ENCODE results near the gene ECM2.

The ECM2 gene

DNA sequence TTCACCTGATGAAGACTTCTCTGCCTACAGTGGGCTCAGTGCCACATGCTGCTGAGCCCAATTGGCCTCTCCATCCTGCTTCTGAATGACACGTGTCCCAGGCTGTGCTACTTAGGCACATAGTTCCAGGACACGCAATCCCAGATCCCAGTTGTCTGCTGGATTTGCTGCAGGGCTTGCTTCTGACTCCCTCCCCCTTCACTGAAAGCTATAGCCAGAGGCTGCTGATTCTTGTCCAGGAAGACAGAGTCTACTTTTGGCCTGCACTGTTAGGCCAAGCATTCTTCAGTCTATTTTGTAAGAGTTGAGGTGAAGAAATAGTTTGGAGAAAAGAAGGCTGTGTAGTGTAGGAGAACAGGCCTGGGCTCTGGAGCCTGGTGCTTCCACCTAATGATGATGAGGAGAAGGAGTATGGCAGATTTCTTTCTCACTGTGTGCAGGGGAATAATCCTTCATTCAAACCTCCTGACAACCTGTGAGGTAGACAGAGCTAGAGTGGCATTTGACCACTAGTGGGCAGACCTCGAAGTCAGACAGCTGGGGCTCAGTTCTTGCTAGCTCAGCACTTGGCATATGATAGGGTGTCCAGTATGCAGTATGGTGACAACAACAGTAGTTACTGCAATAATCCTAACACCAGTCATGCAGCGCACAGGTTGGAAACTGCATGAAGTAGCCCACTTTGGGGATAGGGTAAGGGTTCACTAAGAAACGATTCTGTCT, 34.0 kb downstream of the ECM2 start:
- DNase-seq (ENCODE audit: low read depth in 2 of 2, low spot score in 1 of 2) = no peak

DNA sequence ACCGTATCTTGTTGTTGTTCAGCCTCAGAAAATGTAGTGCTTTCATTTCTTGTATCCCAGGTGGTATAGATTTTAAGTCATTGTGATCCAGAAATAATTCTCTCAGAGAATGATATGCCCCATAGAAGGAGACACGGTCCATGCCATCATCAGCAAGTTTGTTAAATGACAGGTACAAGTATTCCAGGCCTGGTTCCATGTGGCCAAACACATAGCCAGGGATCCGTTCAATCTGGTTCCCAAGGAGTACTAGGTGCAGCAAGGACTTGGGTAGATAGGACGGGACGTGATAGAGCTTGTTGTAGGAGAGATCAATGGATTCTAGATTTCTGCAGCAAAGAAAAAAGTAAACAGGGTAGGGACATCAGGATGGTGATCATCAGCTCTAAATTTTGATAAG, 35.1 kb downstream of the ECM2 start:
- DNase-seq (ENCODE audit: low read depth in 2 of 2, low spot score in 1 of 2) = no peak

DNA sequence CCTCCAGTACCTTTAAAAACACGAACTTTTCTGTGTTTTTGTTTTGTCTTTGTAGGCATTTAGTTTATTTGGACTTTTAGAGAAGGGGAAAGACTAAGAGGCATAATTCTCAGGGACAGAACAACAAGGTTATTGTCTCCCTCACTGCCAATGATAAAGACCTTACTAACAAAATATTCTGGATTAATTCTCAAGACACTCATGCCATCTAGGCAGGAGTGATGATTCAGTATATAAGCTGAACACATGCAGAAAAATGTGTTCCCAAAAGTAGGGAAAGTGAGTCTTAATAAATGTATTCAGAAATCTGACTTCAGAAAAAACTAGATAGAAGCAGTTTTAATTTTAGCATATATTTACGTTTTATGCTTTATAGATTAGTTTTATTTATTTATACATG, 36.1 kb downstream of the ECM2 start:
- DNase-seq (ENCODE audit: low read depth in 2 of 2, low spot score in 1 of 2) = no peak

DNA sequence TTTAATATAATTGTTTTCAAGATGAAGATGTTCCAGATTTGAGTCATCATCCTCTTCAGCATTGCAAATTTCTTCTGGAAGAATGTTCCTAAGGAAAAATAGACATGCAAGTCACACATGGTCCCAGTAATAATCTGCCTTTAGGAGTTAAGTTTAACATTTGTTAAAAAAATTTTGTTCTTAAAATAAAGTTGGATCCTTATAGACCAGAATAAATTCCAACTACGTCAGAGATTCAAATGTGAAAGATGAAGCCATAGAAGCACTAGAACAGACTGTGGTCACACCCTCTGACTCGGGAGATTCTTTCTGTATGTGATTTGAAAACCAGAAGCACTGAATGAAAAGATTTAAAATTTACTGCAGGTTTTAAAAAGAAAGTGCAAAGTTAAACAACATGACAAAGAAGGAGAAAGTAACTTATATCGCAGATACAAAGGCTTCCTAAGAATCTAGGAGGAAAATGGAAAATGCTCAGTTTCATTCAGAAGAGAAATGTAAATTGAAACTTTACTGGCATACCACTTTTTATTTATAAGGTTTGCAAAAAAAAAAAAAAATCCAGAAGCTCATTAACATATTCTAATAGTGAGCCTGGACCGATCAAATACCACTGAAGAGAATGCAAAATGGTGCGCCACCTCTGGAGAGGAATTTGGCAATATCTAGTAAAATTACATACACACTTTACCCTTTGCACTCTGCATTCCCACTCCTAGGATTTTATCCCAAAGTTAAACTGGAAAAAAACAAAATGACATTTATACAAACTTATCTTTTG, 39.2 kb downstream of the ECM2 start:
- no peak for DNase-seq (ENCODE audit: low read depth in 2 of 2, low spot score in 1 of 2)

DNA sequence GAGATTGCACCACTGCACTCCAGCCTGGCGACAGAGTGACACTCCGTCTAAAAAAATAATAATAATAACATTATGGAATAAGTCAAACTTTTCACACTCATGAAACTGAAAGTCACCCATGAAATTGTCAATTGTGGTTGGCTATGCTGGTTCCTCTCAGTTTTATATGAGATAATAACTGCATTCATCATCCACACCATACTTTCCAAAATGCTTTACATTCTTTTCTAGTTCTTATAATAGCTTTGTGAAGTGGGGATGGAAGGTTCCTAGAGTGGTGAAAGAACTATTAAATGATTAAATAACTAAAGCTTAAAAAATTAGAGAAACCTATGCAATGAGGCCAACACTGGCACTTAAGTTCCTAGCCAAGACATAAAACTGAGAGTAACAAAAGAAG, 40.9 kb downstream of the ECM2 start:
- DNase-seq (ENCODE audit: low read depth in 2 of 2, low spot score in 1 of 2) = no peak

DNA sequence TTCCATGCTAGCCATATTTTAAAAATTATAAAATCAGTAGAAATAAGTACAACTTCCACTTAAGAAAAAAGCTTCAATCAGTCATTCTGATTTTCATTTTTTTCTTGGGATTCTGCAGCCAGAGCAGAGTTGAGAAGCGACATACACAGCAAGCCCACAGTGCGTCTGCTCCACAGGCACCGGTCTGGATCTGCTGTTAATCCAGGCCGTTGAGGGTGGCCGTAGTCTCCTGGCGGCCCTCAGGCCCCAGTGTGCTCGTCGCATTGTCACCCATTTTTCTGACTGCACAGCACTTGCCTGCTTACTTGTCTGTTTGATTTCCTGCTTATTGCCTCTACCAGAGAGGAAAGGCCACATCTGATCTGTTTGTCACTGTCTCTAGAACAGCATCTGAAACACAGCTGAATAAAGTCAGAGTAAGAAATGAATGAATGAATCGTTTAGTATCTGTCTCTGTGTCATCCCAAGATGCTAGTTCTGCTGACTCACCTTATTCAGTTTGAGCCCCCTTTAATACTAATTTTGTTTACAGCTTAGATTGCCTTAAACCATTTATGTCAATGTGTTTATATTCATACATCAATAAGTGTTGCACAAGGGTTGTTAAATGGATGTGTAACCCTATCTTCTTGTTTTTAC, 41.9 kb downstream of the ECM2 start:
- no peak for DNase-seq (ENCODE audit: low read depth in 2 of 2, low spot score in 1 of 2)

DNA sequence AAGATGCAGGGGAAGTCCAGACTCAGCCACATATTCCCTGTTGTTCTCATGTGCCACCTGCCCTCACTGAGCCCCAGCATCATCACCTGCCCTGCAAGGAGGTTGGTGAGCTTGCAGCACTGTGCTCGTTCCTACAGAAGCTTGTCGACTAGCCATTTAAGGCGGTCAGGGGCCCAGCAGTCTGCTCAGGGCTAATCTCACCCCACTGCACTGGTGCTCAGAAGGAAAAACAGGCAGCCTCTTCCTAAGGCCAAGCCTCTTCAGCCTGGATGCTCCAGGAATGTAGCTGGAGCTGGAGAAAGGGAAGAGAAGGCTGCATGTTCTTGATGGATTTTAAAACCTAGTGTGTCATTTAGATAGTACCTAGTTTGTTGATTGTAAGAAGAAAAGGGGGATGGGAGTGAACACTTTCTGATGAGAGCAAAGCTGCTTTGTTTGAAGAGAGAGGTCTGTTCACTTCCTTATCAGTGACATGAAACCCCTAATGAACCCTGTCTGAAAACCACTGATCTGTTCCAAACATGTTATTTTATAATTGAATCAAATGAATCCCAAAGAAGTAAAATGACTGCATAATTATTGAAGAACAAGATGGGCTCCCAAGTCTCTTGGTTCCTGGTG, 42.9 kb downstream of the ECM2 start:
- no peak for DNase-seq (ENCODE audit: low read depth in 2 of 2, low spot score in 1 of 2)

DNA sequence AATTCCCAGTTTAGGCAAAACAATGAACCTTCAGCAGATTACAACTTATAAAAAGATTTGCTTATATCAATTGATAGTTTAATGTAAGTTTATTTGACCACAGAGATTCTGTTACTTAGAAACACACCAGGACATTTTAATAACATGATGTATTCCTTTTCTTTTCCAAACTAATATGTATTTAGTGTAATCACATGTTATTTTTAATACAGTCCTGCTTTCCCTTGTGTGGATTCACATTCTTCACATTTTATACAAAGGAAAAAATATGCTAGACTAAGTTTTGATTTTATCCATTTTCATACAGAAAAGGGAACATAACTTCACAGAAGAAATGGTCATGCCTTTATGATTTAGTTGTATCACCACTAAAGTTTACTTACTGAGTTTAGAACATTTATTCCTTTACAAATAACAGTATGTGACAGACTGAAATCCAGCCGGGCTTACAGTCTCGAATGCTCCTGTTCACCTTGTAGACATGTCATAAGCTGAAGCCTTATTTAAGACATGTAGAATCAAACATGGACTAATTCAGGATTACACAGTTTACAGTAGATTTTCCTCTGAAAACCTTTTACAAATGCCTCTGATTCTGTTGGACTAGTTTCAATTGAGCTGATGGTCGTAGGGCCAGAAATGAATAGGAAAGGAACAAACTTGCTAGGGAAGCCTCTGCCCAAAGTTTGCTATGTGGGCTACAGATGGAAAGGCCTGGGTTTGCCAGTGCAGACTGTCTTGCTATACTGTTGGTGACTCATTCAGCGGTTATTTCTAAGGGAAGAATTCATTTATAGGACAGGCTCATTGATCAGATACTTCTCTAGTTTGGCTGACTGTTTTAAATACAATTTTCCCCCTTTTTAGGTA, 46.9 kb downstream of the ECM2 start:
- DNase-seq (ENCODE audit: low read depth in 2 of 2, low spot score in 1 of 2) = no peak

DNA sequence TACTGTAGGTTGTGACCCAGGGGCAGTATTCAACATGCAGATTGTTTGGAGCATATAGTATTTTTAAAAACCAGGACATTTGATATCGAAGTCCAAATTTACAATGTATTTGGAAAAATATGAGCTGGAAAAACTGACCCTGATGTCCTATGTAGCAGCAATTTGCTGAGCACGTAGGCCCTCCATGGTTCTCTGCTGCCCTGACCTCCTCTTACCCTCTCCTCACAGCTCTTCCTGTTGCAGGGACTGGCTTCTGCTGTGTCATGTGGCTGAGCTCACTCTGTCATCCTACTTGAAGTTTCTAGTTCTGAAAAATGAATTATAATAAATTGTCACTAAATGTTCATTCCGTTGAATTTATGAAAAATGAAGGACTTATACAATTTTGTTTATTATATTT, 49.4 kb downstream of the ECM2 start:
- DNase-seq (ENCODE audit: low read depth in 2 of 2, low spot score in 1 of 2) = no peak

DNA sequence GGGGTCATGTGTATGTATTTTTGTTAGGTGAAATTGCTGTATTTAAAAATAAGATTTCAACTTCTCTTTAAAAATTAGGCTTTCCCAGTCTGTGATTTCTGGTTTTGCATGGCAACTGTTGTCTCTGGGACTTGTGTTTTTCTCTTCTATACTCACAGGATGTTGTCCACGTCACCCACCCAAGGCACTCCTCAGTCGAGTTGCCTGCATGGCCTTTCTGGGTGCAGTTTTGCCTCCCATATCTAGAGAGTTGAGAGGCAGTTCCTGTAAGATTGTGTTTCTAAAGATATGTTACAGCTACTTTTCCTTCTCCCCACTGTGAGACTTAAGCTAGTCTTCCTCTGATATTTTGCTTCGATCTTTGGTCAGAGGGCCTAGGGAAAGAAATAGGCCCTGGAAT, 51.2 kb downstream of the ECM2 start:
- DNase-seq (ENCODE audit: low read depth in 2 of 2, low spot score in 1 of 2) = no peak

DNA sequence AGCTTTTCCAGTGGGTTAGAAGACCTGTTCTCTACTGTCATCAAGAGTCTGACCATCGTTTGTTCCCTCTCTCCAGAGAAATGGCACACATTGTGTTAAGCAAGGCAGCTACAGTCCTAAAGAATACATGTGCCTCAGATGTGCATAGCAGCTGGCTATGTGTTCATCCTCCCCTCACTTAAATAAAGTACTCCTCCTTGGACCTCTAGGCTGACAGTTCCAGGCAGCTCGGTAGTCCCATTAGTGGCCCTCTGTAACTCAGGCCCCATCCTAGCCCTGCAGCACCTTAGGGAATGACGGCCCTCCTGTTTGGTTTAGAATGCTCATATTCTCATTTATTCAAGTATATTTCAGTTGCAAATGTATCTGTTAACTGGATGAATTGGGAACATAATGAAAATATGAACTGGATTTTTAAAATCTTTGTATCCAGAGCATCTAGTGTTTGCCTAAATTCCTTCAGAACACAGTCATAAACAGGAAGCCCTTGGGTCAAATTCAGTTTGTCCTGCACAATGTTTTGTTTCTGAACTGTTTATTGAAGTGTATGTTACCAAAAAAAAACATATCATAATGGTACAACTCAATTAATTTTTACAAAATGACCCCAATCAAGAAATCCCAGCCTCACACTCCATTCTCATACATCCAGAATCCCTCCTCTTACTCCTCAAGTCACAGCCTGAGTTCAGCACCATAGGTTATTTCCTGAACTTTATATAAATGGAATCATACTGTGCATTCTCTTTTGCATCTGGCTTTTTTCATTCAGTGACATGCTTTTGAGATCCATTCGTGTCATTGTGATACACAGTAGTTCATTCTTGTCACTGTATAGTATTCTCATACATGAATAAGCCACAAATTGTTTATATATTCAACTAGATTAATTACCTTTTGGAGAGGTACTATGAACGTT, 51.9 kb downstream of the ECM2 start:
- no peak for DNase-seq (ENCODE audit: low read depth in 2 of 2, low spot score in 1 of 2)

DNA sequence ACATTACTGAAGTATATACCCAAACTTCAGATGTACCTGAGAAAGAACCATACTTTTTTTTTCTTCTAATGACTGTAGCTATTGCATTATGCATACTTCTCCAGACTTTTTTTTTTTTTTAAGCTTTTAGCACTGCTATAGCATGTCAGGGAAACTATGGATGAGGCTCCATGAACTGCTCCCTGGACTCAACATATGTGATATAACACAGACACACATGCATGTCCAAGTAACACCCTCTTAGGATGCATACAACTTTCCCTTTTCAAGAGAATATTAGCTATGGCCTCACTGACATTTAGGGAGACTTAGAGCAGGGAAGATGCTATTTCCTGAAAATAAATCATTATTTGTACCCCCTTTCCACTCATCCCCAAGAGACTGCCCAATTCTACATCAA, 53.0 kb downstream of the ECM2 start:
- no peak for DNase-seq (ENCODE audit: low read depth in 2 of 2, low spot score in 1 of 2)

DNA sequence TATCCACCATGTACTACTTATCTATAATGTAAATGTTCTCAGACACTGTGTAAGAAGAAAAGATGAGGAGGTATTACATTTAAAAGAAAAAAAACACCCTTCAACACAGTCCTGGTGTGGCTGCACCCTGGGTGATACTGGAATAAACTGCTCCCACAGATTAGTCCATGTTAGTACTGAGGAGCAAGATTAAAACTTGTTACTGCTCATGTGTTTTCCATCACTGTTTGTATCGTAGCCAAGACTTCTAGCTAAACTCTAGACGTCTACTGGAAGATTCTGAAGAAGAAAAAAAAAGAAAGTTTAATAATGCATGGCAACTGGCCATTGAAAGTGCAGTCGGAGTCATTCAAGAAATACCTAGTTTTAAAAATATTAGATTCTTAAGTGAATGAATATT, 53.5 kb downstream of the ECM2 start, which contains the start of gene ASPN:
TSS of gene ASPN (minus strand) at position 178 of the 400 bp plus-strand sequence.
- DNase-seq (ENCODE audit: low read depth in 2 of 2, low spot score in 1 of 2) = no peak

DNA sequence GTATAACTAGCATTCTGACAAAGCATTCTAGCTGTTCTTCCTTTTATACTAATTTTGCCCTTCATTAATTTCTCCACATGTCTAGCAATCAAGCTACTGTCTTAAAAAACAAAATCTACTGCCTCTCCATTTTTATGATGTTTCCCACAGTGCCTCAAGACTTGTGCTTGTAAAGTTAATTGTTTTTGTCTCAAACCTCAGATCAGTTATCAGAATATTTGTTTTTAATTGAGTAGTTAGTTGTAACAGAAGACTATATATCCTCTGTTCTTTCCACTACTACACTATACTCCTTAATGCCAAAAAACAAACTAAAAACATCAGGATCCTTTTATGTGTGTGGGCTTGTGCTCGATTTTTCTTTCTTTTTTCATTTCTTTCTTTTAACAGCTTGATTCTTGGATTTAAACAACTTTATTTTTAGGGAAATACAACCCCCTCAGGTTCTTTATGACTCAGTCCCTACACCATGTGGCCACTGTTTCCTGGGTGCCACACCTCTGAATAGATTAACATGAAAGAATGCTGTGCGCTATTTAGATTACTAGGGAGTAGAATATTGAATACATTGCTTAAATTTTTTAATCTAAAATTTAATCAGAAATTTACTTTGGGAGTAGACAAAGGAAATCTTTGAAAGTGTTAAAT, 54.7 kb downstream of the ECM2 start:
- no peak for DNase-seq (ENCODE audit: low read depth in 2 of 2, low spot score in 1 of 2)

DNA sequence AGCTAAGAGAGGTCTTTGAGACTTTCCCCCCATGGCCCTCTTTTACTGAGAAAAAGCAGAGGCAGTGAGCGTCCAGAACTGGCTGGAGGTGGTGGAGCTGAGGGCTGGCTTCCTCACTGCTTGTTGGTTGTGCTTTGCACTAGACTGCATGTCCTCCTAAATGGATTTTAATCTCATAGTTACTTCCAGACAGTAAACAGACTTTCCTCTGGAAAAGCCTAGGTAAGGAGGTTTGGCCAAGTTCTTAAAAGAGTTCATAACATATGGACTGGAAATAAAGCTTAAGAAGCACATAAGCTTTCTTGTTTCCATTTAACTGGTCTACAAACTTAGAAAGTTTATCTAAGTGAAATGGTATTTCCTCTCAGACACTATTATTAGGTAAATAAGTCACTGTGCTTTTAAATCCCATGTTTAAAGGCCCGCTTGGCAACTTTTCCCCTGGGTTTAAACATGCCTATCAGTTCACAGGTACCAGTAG, 55.5 kb downstream of the ECM2 start:
- DNase-seq (ENCODE audit: low read depth in 2 of 2, low spot score in 1 of 2) = no peak

DNA sequence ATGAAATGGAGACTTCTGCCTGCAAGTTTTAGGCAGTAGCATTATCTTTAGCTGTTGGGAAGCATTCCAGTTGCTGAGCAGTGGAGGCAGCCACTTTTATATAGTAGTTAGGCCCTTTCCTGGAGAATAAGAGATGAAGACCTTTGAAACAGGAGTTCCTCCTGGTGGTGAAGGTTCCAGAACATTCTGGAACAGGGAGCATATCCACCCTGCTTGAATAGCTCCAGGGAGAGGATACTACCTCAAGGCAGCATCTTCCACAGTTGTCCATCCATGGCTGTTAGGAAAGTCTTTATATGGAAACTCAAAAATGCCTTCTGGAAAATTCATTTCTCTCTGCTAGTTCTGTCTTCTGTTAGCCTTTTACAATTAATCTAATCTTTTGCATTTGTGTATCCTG, 56.4 kb downstream of the ECM2 start:
- DNase-seq (ENCODE audit: low read depth in 2 of 2, low spot score in 1 of 2) = no peak

DNA sequence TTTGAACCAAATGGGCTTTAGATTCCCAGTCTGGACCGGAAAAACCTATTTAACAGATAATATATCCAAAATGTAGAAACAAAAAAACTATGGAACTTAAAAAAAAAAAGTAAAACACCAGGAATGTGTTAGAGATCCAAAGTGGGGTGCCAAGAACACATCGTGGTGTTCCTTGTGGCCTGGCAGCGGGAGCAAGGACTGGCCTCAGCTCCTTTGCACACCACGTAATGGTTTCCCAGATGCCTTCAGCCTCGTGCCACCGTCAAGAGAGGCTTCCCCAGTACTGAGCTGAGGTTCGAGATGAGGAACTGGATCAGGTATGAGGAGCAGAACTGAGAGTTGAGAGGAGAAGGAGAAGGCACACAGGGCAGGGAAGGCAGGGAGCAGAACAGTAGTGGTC, 57.0 kb downstream of the ECM2 start:
- DNase-seq (ENCODE audit: low read depth in 2 of 2, low spot score in 1 of 2) = no peak

DNA sequence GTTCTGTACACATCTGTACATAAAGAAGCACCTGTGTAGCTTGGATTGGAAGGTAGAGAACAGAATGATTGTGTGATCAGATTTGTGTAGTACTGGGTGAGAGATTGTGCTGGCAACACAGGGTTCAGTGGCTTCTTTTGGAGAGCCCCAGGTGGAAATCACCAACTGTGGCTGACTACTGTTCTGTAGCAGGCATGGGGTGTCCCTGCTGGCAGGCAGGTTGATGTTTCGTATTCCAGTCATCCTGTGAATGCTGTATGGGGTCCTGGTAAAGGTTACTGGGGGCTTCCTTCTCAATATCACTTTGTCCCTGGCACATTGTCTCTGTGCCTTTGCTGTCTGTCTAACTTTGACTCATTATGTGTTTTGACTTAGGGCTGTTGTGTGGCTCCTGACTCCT, 58.8 kb downstream of the ECM2 start:
- DNase-seq (ENCODE audit: low read depth in 2 of 2, low spot score in 1 of 2) = no peak

DNA sequence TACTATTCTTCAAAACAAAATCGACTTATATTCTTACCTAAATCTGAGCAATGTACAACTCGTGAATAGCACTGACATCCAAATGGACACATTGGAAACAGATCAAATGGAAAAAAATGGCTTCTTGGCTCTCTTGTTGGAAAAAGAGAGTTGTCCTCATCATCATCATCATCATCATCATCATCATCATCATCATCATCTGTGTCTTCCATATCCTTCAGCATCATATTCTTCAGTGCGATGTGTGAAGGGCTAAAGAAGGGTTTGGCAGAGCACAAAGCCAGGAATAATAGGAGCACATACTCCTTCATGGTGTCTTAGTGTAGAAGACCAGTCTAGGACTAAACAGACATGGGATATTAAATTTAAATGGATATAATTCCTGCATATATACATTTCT, 61.2 kb downstream of the ECM2 start:
- no peak for DNase-seq (ENCODE audit: low read depth in 2 of 2, low spot score in 1 of 2)

Data from stimulated activated CD8-positive, alpha-beta memory T cell treated with anti-CD3 and anti-CD28 coated beads, Interleukin-4, amount 100 ng/mL, for 1 hour (primary cell).